ENCODE results near the gene MVB12B. TPM values are rescaled to one million over a fixed set of nuclear protein-coding genes. Genes with fewer than 3 reads are reported as not detected.

Gene MVB12B
- total RNA-seq, 1 donor from 2014 or later: 47.5 TPM

DNA sequence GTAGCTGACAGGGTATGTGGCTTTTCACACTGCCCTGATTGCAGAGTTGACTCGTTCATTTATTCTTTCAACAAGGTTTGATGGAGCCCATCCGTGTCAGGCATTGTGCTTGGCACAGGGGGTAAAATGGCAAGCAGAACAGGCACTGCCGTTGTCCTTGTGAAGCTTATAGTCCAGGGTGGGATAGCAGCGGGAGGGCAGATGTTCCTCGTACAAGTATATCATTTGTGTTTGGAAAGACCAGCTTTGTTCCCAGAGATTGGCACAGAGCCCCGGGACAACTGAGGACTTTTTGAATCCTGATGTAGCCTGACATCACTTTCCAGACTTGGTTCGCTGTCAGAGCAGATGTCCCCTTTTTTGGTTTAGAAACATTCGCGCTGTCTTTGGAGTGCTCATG lies 50.9 kb downstream of the MVB12B start:
- H3K9me3 ChIP-seq: no peaks in the 10 kb centered on the region
- intact Hi-C loops (cut with DNase I): no loop called here
- H3K27ac ChIP-seq: no peak overlapping the region

DNA sequence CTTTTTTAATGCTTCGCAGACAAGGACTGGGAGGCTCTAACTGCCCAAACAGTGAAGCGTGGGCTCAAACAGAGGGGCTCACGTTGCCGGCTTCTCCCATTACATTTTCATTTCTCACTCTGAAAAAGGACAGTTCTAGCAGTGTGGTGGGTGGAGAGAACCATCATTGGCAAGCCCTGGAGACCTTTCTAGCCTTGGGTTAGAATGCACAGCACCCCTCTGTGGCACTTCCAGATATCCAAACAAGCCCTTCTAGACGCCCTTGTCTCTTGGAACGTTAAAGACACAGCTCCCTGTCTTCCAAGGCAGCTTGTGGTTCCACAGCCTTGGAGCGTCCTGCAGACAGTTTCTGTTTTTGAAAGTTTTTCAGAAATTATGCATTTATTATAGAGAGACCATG lies 52.1 kb downstream of the MVB12B start:
- H3K9me3 ChIP-seq: no peaks in the 10 kb centered on the region
- ATAC-seq (no peak), DNase-seq (no peak)
- peaks cover 12% of the 10 kb centered on the region for H3K36me3 ChIP-seq
- no peak overlapping the region for H3K27ac ChIP-seq
- H3K27me3 ChIP-seq: no peaks in the 10 kb centered on the region
- TF ChIP-seq, protein P1, sequence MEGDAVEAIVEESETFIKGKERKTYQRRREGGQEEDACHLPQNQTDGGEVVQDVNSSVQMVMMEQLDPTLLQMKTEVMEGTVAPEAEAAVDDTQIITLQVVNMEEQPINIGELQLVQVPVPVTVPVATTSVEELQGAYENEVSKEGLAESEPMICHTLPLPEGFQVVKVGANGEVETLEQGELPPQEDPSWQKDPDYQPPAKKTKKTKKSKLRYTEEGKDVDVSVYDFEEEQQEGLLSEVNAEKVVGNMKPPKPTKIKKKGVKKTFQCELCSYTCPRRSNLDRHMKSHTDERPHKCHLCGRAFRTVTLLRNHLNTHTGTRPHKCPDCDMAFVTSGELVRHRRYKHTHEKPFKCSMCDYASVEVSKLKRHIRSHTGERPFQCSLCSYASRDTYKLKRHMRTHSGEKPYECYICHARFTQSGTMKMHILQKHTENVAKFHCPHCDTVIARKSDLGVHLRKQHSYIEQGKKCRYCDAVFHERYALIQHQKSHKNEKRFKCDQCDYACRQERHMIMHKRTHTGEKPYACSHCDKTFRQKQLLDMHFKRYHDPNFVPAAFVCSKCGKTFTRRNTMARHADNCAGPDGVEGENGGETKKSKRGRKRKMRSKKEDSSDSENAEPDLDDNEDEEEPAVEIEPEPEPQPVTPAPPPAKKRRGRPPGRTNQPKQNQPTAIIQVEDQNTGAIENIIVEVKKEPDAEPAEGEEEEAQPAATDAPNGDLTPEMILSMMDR (IDR thresholded peaks at IDR 0.05): no peak
- intact Hi-C loops (cut with DNase I): no loop called here
- peaks cover 30% of the 10 kb centered on the region for H3K4me1 ChIP-seq
- no peak overlapping the region for H3K4me3 ChIP-seq

More for the DNA sequence above, 50.9 kb downstream of the MVB12B start:
- DNase-seq (no peak), ATAC-seq (no peak)
- H3K36me3 ChIP-seq: peaks cover 12% of the 10 kb centered on the region
- TF ChIP-seq, protein P1 (IDR thresholded peaks at IDR 0.05): no peak
- no peak overlapping the region for H3K4me3 ChIP-seq
- no peaks in the 10 kb centered on the region for H3K27me3 ChIP-seq
- peaks cover 42% of the 10 kb centered on the region for H3K4me1 ChIP-seq

DNA sequence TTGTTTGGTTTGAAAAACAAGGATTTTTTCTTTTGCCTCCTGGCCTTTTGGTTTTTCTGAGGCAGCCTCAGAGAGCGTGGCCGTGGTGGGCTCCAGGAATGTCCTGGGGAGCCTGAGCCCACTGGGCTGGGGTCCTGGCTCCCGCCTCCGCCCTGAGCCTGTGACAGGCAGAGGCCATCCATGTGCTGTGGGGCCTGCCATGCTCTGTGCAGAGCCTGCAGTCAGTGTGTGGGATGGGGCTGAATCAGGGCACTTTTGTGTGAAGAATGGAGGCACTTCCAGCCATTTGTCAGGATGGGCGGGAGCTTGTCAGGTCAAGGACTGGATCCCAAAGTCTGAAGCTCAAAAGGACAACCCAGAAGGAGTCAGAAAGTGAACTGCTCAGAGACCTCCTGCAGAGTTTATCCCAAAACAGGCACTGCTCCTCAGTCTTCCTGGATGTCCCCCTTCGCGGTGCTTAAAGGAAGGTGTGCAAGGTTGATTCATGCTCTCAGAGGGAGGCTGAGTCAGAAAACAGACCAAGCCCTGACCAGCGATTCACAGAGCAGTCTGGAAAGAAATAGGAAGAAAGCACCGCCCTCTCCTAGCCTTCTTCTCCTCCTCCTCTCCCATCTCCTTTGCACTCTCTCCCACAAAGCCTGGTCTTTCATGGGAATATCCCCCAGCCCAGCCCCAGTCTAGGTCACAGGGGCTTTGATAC lies 53.2 kb downstream of the MVB12B start:
- no peak for DNase-seq
- intact Hi-C loops (cut with DNase I): no loop called here
- no peaks in the 10 kb centered on the region for H3K9me3 ChIP-seq
- H3K36me3 ChIP-seq: peaks cover 12% of the 10 kb centered on the region
- no peak overlapping the region for H3K27ac ChIP-seq
- H3K4me3 ChIP-seq: no peak overlapping the region
- no peaks in the 10 kb centered on the region for H3K27me3 ChIP-seq
- TF ChIP-seq, protein P1 (IDR thresholded peaks at IDR 0.05): no peak
- peaks cover 21% of the 10 kb centered on the region for H3K4me1 ChIP-seq
- ATAC-seq: no peak

DNA sequence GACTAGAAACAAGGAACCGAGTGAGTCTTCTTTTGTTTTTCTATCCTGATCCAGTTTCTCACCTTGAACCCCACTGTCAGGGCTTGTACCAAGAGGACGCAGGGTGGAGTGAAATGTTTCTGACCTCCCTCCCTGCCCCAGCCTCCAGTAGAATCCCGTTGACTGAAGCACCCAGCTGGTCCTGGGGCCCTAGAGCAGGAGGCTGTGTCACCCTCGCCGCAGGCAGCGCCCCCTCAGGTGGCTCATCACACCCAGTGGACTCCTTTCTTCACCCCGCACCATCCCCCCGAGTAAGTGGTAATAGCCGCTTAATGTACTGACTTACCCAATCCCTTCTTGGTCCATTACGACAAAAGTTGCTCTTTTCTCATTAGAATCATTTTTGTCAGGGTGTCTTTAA lies 53.8 kb downstream of the MVB12B start:
- H3K36me3 ChIP-seq: peaks cover 12% of the 10 kb centered on the region
- no peaks in the 10 kb centered on the region for H3K27me3 ChIP-seq
- peaks cover 14% of the 10 kb centered on the region for H3K4me1 ChIP-seq
- H3K9me3 ChIP-seq: no peaks in the 10 kb centered on the region
- intact Hi-C loops (cut with DNase I): no loop called here
- H3K27ac ChIP-seq: no peak overlapping the region
- DNase-seq (no peak), ATAC-seq (no peak)
- no peak overlapping the region for H3K4me3 ChIP-seq
- TF ChIP-seq, protein P1 (IDR thresholded peaks at IDR 0.05): no peak

DNA sequence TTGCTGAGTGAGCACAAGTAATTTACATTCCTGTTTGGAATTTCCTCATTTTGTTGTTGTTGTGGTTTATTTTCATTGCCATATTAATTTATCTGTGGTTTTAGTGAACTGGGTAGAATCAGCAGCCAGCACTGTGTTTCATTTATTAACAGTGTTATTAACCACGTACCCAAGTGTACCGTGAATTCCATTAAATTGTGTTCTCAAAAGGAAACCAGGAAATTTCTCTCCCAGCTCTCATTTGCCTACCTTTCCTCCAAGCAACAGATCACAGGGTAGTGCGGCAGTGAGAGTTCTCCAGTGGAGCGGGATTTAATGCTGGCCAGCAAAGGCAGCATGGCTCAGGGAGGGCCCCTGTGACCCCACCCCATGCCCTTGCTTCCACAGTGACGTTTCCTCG lies 54.6 kb downstream of the MVB12B start:
- Histone ChIP-seq H3K4me3 (no peak overlapping the region), H3K36me3 (peaks cover 12% of the 10 kb centered on the region), H3K4me1 (peaks cover 7% of the 10 kb centered on the region), H3K27ac (no peak overlapping the region), H3K9me3 (no peaks in the 10 kb centered on the region), H3K27me3 (no peaks in the 10 kb centered on the region)
- DNase-seq: no peak
- TF ChIP-seq, protein P1 (IDR thresholded peaks at IDR 0.05): no peak
- ATAC-seq: no peak
- intact Hi-C loops (cut with DNase I): no loop called here
